Pancreas (tissue), 10 donors: ENCODE results near the gene MARCHF7. TPM values are rescaled to one million over a fixed set of nuclear protein-coding genes. Genes with fewer than 3 reads are reported as not detected.
"Not testable (repeated sequence)": the region's sequence is repeated elsewhere in the genome, so short reads cannot be mapped to it uniquely, and the experiment has no call there.

Experiments used
- ATAC-seq, 4 donors: fragments of 200-7000 bp; cut with Tn5 transposase; one replicate each; pipeline versions ENCODE4 v1.8.0 to v1.9.1; 2020; ENCODE audit warnings: mild to moderate bottlenecking in 4 of 4, moderate library complexity in 4 of 4
- DNase-seq, 6 donors: peaks; one replicate each; pipeline ENCODE4 v3.0.0-alpha.2; 2020
- FAIRE-seq: peaks from 2 replicates; lab custom pipeline; 2012; peaks lifted over from hg19 to GRCh38; lab: Jason Lieb, UNC
- H3K27ac ChIP-seq, 4 donors: fragments of 200-600 bp; sonication (generic); 1 replicate in 3 of 4; 2 replicates in 1 of 4; pipeline versions ENCODE4 v1.5.0 to v1.8.0; 2020
- H3K27me3 ChIP-seq, 4 donors: fragments of 200-600 bp; one replicate each; pipeline ENCODE4 v1.8.0; 2021
- H3K36me3 ChIP-seq, 3 donors: fragments of 200-600 bp; sonication (generic) in 1 of 3; one replicate each; pipeline versions ENCODE4 v1.5.0 to v1.8.0; 2020 to 2021
- H3K4me1 ChIP-seq, 3 donors: fragments of 200-600 bp; one replicate each; pipeline ENCODE4 v1.8.0; 2021
- H3K4me3 ChIP-seq, 4 donors: fragments of 200-600 bp; sonication (generic) in 2 of 4; one replicate each; pipeline versions ENCODE4 v1.5.0 to v1.8.0; 2020 to 2021
- H3K9me3 ChIP-seq, 4 donors: fragments of 200-600 bp; one replicate each; pipeline ENCODE4 v1.8.0; 2021
- CTCF ChIP-seq, 4 donors: fragments of 200-600 bp; sonication (generic) in 3 of 4; IDR thresholded peaks; one replicate each; pipeline versions ENCODE4 v1.5.0 to v1.8.0; 2021; ENCODE audit warnings: antibody characterized with exemption in 4 of 4
- WGBS, 2 donors: extraction: QIAGEN DNeasy Blood & Tissue Kit; methylation state at CpG; one replicate each; pipeline ENCODE4 v1.1.7; 2013; 5-methylcytosine and 5-hydroxymethylcytosine counted together
- intact Hi-C, 3 donors: fragments of 100-400 bp; cut with DNase I; formaldehyde crosslinking; loops; one replicate each; pipeline versions ENCODE4 v1.11.1 to v1.14.2; 2022
- polyA plus RNA-seq, 2 donors: library from polyadenylated mRNA; stranded (reverse); fragments of 200-250 nt; gene quantifications; one replicate each; pipeline ENCODE4 v1.2.3, GENCODE V29; 2013
- total RNA-seq, 6 donors: library from RNA; stranded (reverse); fragmentation: NEBNext Ultra II Directional in 4 of 6; extraction: Animal tissue kit (Norgen Biotek cat#: 25700) in 4 of 6; gene quantifications; one replicate each; pipeline versions ENCODE4 v1.2.1 to v1.2.4, GENCODE V29; 2021 to 2023
- donor health status: healthy with polysubstance abuse.
- donor health status: DM: no; HTN: no; CAD: no; lungs with moderate emphysema.
- donor health status: DM: no; HTN: no; CAD: no.
- donor health status: control.
- donor health status: control.
- donor health status: Bipolar disorder and iron deficiency.
- donor health status: DM: yes; HTN: yes; CAD: no.
- donor health status: DM: no; HTN: no; CAD: no.
- donor health status: DM: no; HTN: no; CAD: no.
- donor health status: DM: yes; HTN: yes; CAD: no.

The MARCHF7 gene
- total RNA-seq (10 to 100 TPM; 17.9 to 31.9 (median 22.0) TPM), polyA plus RNA-seq (10 to 100 TPM in 1 of 2 donors, 1 to 10 TPM in 1; 8.4 to 19.3 TPM)

GRCh38 chr2:159712143-159712928 is at the start of gene MARCHF7:
Gene MARCHF7, plus strand, starts transcription at chr2:159712506. Its CDS starts 16,517 bp downstream, at chr2:159729023.
- Histone ChIP-seq H3K27me3 (no peaks in the 10 kb centered on the region), H3K36me3 (no peaks in the 10 kb centered on the region), H3K4me3 (peak within 1 kb of the TSS; percentile 93 to 100 (median 98)), H3K9me3 (no peaks in the 10 kb centered on the region), H3K27ac (peak within 1 kb of the TSS; percentile 95 to 99 (median 97)), H3K4me1 (peaks cover 10 to 22% (median 10%) of the 10 kb centered on the region in 3 donors)
- WGBS, 2 donors = 0% methylated on average over 72 of the region's 72 CpGs
- DNase-seq = peak; percentile 96 to 99 (median 98)
- intact Hi-C loops = loop anchor here in 1 of 3 donors (10.0 kb wide), 1 partner anchor 92 kb away; no protein-coding TSS in a partner anchor
- ATAC-seq = peak; percentile 95 to 98 (median 98)
- no peak for FAIRE-seq
- peak; percentile 19 to 28 (median 22) for TF ChIP-seq CTCF (IDR thresholded peaks at IDR 0.05)

- H3K36me3 ChIP-seq, H3K27me3 ChIP-seq, FAIRE-seq, intact Hi-C loops, H3K4me3 ChIP-seq, H3K27ac ChIP-seq, H3K9me3 ChIP-seq, H3K4me1 ChIP-seq, ATAC-seq, DNase-seq: not testable (repeated sequence)
- WGBS, 2 donors = 98% methylated on average over 3 of the region's 3 CpGs
Observed at GRCh38 chr2:159667423-159667822, 44.9 kb upstream of the MARCHF7 start.

- H3K4me3 ChIP-seq = no peak overlapping the region
- H3K9me3 ChIP-seq = no peaks in the 10 kb centered on the region
- H3K4me1 ChIP-seq = peaks cover 0 to 3% (median 0%) of the 10 kb centered on the region in 3 donors
- TF ChIP-seq CTCF (IDR thresholded peaks at IDR 0.05) = no peak
- intact Hi-C loops = no loop called here
- no peaks in the 10 kb centered on the region for H3K27me3 ChIP-seq
- H3K36me3 ChIP-seq = no peaks in the 10 kb centered on the region
- ATAC-seq (no peak), FAIRE-seq (no peak), DNase-seq (no peak)
- 56 to 72% methylated on average over 3 of the region's 3 CpGs for WGBS, 2 donors
- no peak overlapping the region for H3K27ac ChIP-seq
Observed at GRCh38 chr2:159671047-159671446, 41.3 kb upstream of the MARCHF7 start.

- no peak for DNase-seq
- Histone ChIP-seq H3K27me3 (no peaks in the 10 kb centered on the region), H3K4me3 (no peak overlapping the region), H3K9me3 (no peaks in the 10 kb centered on the region), H3K4me1 (peaks cover 0 to 2% (median 0%) of the 10 kb centered on the region in 3 donors), H3K27ac (no peak overlapping the region), H3K36me3 (no peaks in the 10 kb centered on the region)
- intact Hi-C loops = no loop called here
- peak in 1 of 4 donors; percentile 38 for ATAC-seq
- WGBS, 2 donors = 90 to 93% methylated on average over 1 of the region's 1 CpG
- no peak for TF ChIP-seq CTCF (IDR thresholded peaks at IDR 0.05)
- peak; percentile 51 for FAIRE-seq
Observed at GRCh38 chr2:159677654-159678053, 34.7 kb upstream of the MARCHF7 start.

GRCh38 chr2:159680692-159681091 is 31.6 kb upstream of the MARCHF7 start:
- 92 to 95% methylated on average over 2 of the region's 2 CpGs for WGBS, 2 donors
- Histone ChIP-seq H3K9me3 (no peaks in the 10 kb centered on the region), H3K27ac (no peak overlapping the region), H3K4me3 (no peak overlapping the region), H3K4me1 (peaks cover 0 to 2% (median 0%) of the 10 kb centered on the region in 3 donors), H3K36me3 (no peaks in the 10 kb centered on the region), H3K27me3 (no peaks in the 10 kb centered on the region)
- DNase-seq (no peak), ATAC-seq (no peak), FAIRE-seq (no peak)
- intact Hi-C loops = no loop called here
- no peak for TF ChIP-seq CTCF (IDR thresholded peaks at IDR 0.05)
